IMR-90 (cell line): Measurements from ENCODE around the gene SNRPB2. TPM values are rescaled to one million over a fixed set of nuclear protein-coding genes. Genes with fewer than 3 reads are reported as not detected.

Source experiments
- ATAC-seq: fragments of 200-7000 bp; cut with Tn5 transposase; 2 replicates; pipeline ENCODE4 v1.9.1; 2020; ENCODE audit warnings: low read depth, mild to moderate bottlenecking, moderate library complexity
- BruUV-seq: library from RNA; stranded (reverse); fragments of 400-500 nt; replicated peaks from 2 replicates; lab custom pipeline; 2021; lab: Mats Ljungman, UMichigan
- CTCF ChIA-PET: fragments of 300-600 bp; formaldehyde crosslinking; extraction: SDS; loops from one replicate; lab custom pipeline; 2021; ENCODE audit warnings: antibody characterized with exemption; lab: Yijun Ruan, JAX
- POLR2A ChIA-PET: fragments of 300-600 bp; sonication (Branson Sonifier 250); formaldehyde crosslinking; loops from one replicate; lab custom pipeline; 2022; ENCODE audit warnings: antibody characterized with exemption; ENCODE audit not compliant: unreplicated experiment; lab: Charles Lee
- DNase-seq: peaks from one replicate; pipeline ENCODE4 v3.0.0; 2013
- H2AFZ ChIP-seq: replicated peaks from 2 replicates; pipeline ENCODE3; 2013; ENCODE audit warnings: low read length, mild to moderate bottlenecking; ENCODE audit not compliant: poor library complexity
- H2AK5ac ChIP-seq: 2 replicates; pipeline ENCODE4 v1.6.1; 2013; ENCODE audit warnings: low read depth, low read length, inconsistent platforms
- H2AK9ac ChIP-seq: replicated peaks from 2 replicates; pipeline ENCODE3; 2013; ENCODE audit warnings: mild to moderate bottlenecking, low read depth, low read length, moderate library complexity; ENCODE audit not compliant: poor library complexity
- H2BK120ac ChIP-seq: 2 replicates; pipeline ENCODE4 v1.6.1; 2013; ENCODE audit warnings: low read depth, low read length, inconsistent platforms
- H2BK15ac ChIP-seq: 3 replicates; pipeline ENCODE4 v1.6.1; 2013; ENCODE audit warnings: low read depth, low read length, inconsistent platforms
- H2BK20ac ChIP-seq: 2 replicates; pipeline ENCODE4 v1.6.1; 2013; ENCODE audit warnings: low read depth, mild to moderate bottlenecking, inconsistent platforms, low read length, moderate library complexity
- H2BK5ac ChIP-seq: 2 replicates; pipeline ENCODE4 v1.6.1; 2013; ENCODE audit warnings: mild to moderate bottlenecking, low read depth, low read length, inconsistent platforms; ENCODE audit not compliant: poor library complexity, severe bottlenecking
- H3K14ac ChIP-seq: replicated peaks from 2 replicates; pipeline ENCODE4 v1.6.1; 2013; ENCODE audit warnings: low read depth, low read length, inconsistent platforms
- H3K18ac ChIP-seq: 2 replicates; pipeline ENCODE4 v1.6.1; 2013; ENCODE audit warnings: low read depth, low read length, control low read depth
- H3K23ac ChIP-seq: 2 replicates; pipeline ENCODE4 v1.6.1; 2013; ENCODE audit warnings: low read depth, low read length, inconsistent platforms
- H3K27ac ChIP-seq: 2 replicates; pipeline ENCODE4 v1.5.1; 2013; ENCODE audit warnings: mild to moderate bottlenecking, control low read depth, low read length; ENCODE audit not compliant: insufficient read depth
- H3K27me3 ChIP-seq: 2 replicates; pipeline ENCODE4 v1.6.1; 2013; ENCODE audit warnings: low read length; ENCODE audit not compliant: control insufficient read depth, insufficient read depth
- H3K36me3 ChIP-seq: 2 replicates; pipeline ENCODE4 v1.6.1; 2013; ENCODE audit warnings: low read length, mixed read lengths; ENCODE audit not compliant: control insufficient read depth, insufficient read depth
- H3K4ac ChIP-seq: 2 replicates; pipeline ENCODE4 v1.6.1; 2013; ENCODE audit warnings: low read depth, low read length, inconsistent platforms
- H3K4me1 ChIP-seq: 2 replicates; pipeline ENCODE4 v1.6.1; 2013; ENCODE audit warnings: low read length, mixed read lengths; ENCODE audit not compliant: control insufficient read depth, insufficient read depth
- H3K4me2 ChIP-seq: 2 replicates; pipeline ENCODE4 v1.6.1; 2013; ENCODE audit warnings: low read depth, mild to moderate bottlenecking, control low read depth, low read length, moderate library complexity
- H3K4me3 ChIP-seq: 2 replicates; pipeline ENCODE4 v1.5.1; 2013; ENCODE audit warnings: low read depth, mild to moderate bottlenecking, control low read depth, low read length, moderate library complexity; ENCODE audit not compliant: insufficient read depth
- H3K56ac ChIP-seq: 2 replicates; pipeline ENCODE4 v1.6.1; 2013; ENCODE audit warnings: low read length, inconsistent platforms; ENCODE audit not compliant: insufficient read depth; ENCODE audit errors: extremely low read depth
- H3K79me1 ChIP-seq, 2 experiments: 2 replicates each; pipeline ENCODE4 v1.6.1; 2013; ENCODE audit warnings: low read length in 2 of 2, inconsistent platforms in 1 of 2, low read depth in 1 of 2
- H3K9ac ChIP-seq: 2 replicates; pipeline ENCODE4 v1.6.1; 2013; ENCODE audit warnings: low read depth, low read length, control low read depth
- H3K9me1 ChIP-seq: 2 replicates; pipeline ENCODE4 v1.6.1; 2013; ENCODE audit warnings: low read length, inconsistent platforms; ENCODE audit not compliant: insufficient read depth
- H3K9me3 ChIP-seq: 2 replicates; pipeline ENCODE4 v1.6.1; 2013; ENCODE audit warnings: low read length; ENCODE audit not compliant: control insufficient read depth, insufficient read depth
- H4K20me1 ChIP-seq: 2 replicates; pipeline ENCODE4 v1.6.1; 2013; ENCODE audit warnings: low read length, inconsistent platforms; ENCODE audit not compliant: insufficient read depth
- H4K5ac ChIP-seq: 2 replicates; pipeline ENCODE4 v1.6.1; 2013; ENCODE audit warnings: mild to moderate bottlenecking, low read depth, low read length, control low read depth
- H4K8ac ChIP-seq, 2 experiments: 2 replicates each; pipeline ENCODE4 v1.6.1; 2013; ENCODE audit warnings: low read depth in 2 of 2, low read length in 2 of 2, control low read depth in 1 of 2, inconsistent platforms in 1 of 2
- H4K91ac ChIP-seq: 2 replicates; pipeline ENCODE4 v1.6.1; 2013; ENCODE audit warnings: low read depth, low read length, inconsistent platforms; ENCODE audit not compliant: insufficient read depth
- BHLHE40 ChIP-seq: fragments of 150-350 bp; IDR thresholded peaks from 2 replicates; pipeline ENCODE4 v1.6.1; 2016; ENCODE audit warnings: mild to moderate bottlenecking, low read depth, low read length
- CEBPB ChIP-seq: IDR thresholded peaks from 2 replicates; pipeline ENCODE4 v1.6.1; 2012; ENCODE audit warnings: low read depth, low read length, improper control_type of control experiment
- ELK1 ChIP-seq: fragments of 150-350 bp; IDR thresholded peaks from 2 replicates; pipeline ENCODE4 v1.6.1; 2016; ENCODE audit warnings: low read depth, mild to moderate bottlenecking, low read length, moderate library complexity, borderline replicate concordance
- FOS ChIP-seq: fragments of 150-350 bp; IDR thresholded peaks from 2 replicates; pipeline ENCODE4 v1.6.1; 2016; ENCODE audit warnings: low read depth, low read length
- MAFK ChIP-seq: IDR thresholded peaks from 2 replicates; pipeline ENCODE4 v1.6.1; 2012; ENCODE audit warnings: low read depth, low read length, improper control_type of control experiment
- MAZ ChIP-seq: IDR thresholded peaks from 2 replicates; pipeline ENCODE4 v1.6.1; 2012; ENCODE audit warnings: low read depth, mild to moderate bottlenecking, low read length, improper control_type of control experiment, moderate library complexity, borderline replicate concordance
- POLR2A ChIP-seq: IDR thresholded peaks from 2 replicates; pipeline ENCODE4 v1.6.1; 2012; ENCODE audit warnings: mild to moderate bottlenecking, low read depth, low read length
- RFX5 ChIP-seq: IDR thresholded peaks from 2 replicates; pipeline ENCODE4 v1.8.0; 2012; ENCODE audit warnings: low read depth, mild to moderate bottlenecking, low read length, moderate library complexity
- USF2 ChIP-seq: fragments of 150-350 bp; IDR thresholded peaks from 2 replicates; pipeline ENCODE4 v1.6.1; 2017; ENCODE audit warnings: mild to moderate bottlenecking, antibody characterized with exemption, low read length, low read depth
- WGBS, 2 experiments: methylation state at CpG; one replicate each; pipeline versions ENCODE4 v1.1.5 to v1.1.7; 2013; ENCODE audit warnings: missing lambda C conversion rate in 2 of 2; ENCODE audit not compliant: insufficient read length in 1 of 2; ENCODE audit errors: extremely low coverage in 2 of 2; 5-methylcytosine and 5-hydroxymethylcytosine counted together
- dilution Hi-C: fragments of 300-500 bp; cut with HindIII; formaldehyde crosslinking; loops from one replicate; pipeline ENCODE4 v1.14.3; 2018; ENCODE audit warnings: low sequenced_read_pairs; ENCODE audit not compliant: unreplicated experiment
- in situ Hi-C: fragments of 300-500 bp; cut with MboI; formaldehyde crosslinking; loops from 3 replicates; pipeline ENCODE4 v1.14.3; 2019; ENCODE audit warnings: low sequenced_read_pairs, inconsistent platforms, mixed read lengths
- intact Hi-C: fragments of 100-400 bp; cut with micrococcal nuclease; formaldehyde crosslinking; loops from 2 replicates; pipeline ENCODE4 v1.10.0; 2022
- microRNA-seq, 2 experiments: library from miRNA; stranded (forward) in 1 of 2; unstranded in 1 of 2; fragments of 10-50 nt in 1 of 2; fragments of <30 nt in 1 of 2; gene quantifications in 1 of 2; microRNA quantifications in 1 of 2; one replicate each; pipeline versions ENCODE3 to v1.1.0; 2013 to 2020; ENCODE audit not compliant: insufficient read depth in 1 of 2, insufficient read length in 1 of 2, unreplicated experiment in 1 of 2
- polyA plus RNA-seq, 3 experiments: library from polyadenylated mRNA; depleted of rRNA; stranded (reverse); fragments of >200 nt; gene quantifications; 2 replicates each; pipeline ENCODE4 v1.2.3, GENCODE V29; 2012; ENCODE audit warnings: low replicate concordance in 1 of 3
- small RNA-seq, 5 experiments: library from RNA; depleted of rRNA; stranded (forward); fragments of <200 nt; gene quantifications; one replicate each; pipeline ENCODE3, GENCODE V24; 2012
- total RNA-seq: library from RNA; depleted of rRNA; stranded (reverse); fragments of >200 nt; gene quantifications from 2 replicates; pipeline ENCODE4 v1.2.3, GENCODE V29; 2012; rRNA removed

The SNRPB2 gene
- total and polyA plus RNA-seq, 2 of the 4 experiments (the other 2 are of a cell fraction) = 27.1 to 65.6 TPM

- Histone ChIP-seq H2AK5ac (no peak overlapping the region), H3K4me2 (no peak overlapping the region), H3K4me3 (no peak overlapping the region), H3K36me3 (no peaks in the 10 kb centered on the region), H4K91ac (no peak overlapping the region), H3K18ac (no peak overlapping the region), H3K4me1 (no peaks in the 10 kb centered on the region), H3K4ac (no peak overlapping the region), H3K27me3 (no peaks in the 10 kb centered on the region), H3K9ac (no peak overlapping the region), H3K23ac (no peak overlapping the region), H3K56ac (no peak overlapping the region), H2BK20ac (no peak overlapping the region), H2BK15ac (no peak overlapping the region), H4K5ac (no peak overlapping the region), H2BK5ac (no peak overlapping the region), H2AFZ (no peak overlapping the region), H2AK9ac (no peak overlapping the region), H4K20me1 (no peaks in the 10 kb centered on the region), H3K14ac (no peak overlapping the region), H3K9me1 (no peaks in the 10 kb centered on the region), H3K27ac (no peak overlapping the region), H4K8ac (no peak overlapping the region), H2BK120ac (no peak overlapping the region), H3K9me3 (no peaks in the 10 kb centered on the region), H3K79me1 (no peaks in the 10 kb centered on the region)
- no peak for ATAC-seq
- dilution Hi-C loops = no loop called here
- no TSS peak for BruUV-seq
- DNase-seq = peak; percentile 9
- ChIA-PET CTCF (no interaction called here), POLR2A (no interaction called here)
- intact Hi-C loops = no loop called here
- in situ Hi-C loops = no loop called here
- WGBS, 2 experiments = no CpG with 5 or more reads among the region's 1 CpG
- TF ChIP-seq MAZ (no peak), POLR2A (no peak), RFX5 (no peak), USF2 (no peak), MAFK (no peak), ELK1 (no peak), FOS (no peak), CEBPB (no peak), BHLHE40 (no peak)
Observed at GRCh38 chr20:16785226-16785625, 55.4 kb downstream of the SNRPB2 start.

Small RNAs within 50 kb of the gene (microRNA-seq; reads per million reads assigned to microRNA genes)
- not detected for gene AL135938.1 (ENCODE audit: insufficient read depth, insufficient read length)

Small RNAs within 50 kb of the gene (small RNA-seq; reads per million reads assigned to genes)
- gene AL135938.1 = 0 reads per million in 5 experiments

Other genes with a start within 250 kb of the SNRPB2 start
- 10.0 and 10.6 TPM in 2 replicates for gene KIF16B, start 156.6 kb upstream of the SNRPB2 start, total RNA-seq
- gene KIF16B, start 156.6 kb upstream of the SNRPB2 start, polyA plus RNA-seq (2012; rRNA removed) = 3.3 and 4.7 TPM in 2 replicates
- not detected in 2 replicates for gene OTOR, start 18.3 kb downstream of the SNRPB2 start, total RNA-seq
- gene OTOR, start 18.3 kb downstream of the SNRPB2 start, polyA plus RNA-seq (2012; rRNA removed) = not detected in 2 replicates